ENCODE results near the gene ABCA2.

The ABCA2 gene

DNA sequence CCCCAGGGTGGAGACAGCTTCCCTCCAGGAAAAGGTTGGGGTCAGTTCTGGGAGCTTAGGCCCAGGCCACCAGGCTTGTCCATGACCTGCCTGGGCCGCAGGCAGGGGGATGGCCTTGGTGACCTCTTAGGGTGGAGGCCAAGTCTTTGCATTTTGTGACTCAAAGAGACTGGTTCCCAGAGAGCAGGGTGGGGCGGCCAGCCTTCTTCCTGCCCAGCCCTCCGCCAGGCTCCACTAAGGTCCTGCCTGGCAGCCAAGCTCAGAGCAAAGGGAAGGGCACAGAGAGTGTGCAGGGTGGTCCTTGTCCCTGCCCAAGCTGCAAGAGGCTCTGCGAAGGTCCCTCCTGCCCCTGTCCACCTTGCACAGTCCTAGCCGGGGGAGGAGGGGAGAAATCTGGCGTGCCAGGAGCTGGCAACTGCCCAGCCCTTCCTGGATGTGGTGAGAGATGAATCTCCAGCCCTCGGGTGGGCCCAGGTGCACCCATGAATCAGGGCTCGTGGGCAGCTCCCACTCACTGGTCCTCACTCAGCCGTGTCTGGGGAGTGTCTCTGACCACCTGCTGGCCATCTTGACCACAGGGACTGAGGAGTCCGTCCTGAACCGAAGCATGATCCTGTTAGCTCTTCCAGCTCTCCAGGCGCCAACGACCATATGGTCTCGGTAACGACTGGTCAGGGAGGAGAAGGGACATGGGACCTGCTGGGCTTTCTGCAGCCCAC, 53.1 kb downstream of the ABCA2 start:
- TF ChIP-seq, protein P1, sequence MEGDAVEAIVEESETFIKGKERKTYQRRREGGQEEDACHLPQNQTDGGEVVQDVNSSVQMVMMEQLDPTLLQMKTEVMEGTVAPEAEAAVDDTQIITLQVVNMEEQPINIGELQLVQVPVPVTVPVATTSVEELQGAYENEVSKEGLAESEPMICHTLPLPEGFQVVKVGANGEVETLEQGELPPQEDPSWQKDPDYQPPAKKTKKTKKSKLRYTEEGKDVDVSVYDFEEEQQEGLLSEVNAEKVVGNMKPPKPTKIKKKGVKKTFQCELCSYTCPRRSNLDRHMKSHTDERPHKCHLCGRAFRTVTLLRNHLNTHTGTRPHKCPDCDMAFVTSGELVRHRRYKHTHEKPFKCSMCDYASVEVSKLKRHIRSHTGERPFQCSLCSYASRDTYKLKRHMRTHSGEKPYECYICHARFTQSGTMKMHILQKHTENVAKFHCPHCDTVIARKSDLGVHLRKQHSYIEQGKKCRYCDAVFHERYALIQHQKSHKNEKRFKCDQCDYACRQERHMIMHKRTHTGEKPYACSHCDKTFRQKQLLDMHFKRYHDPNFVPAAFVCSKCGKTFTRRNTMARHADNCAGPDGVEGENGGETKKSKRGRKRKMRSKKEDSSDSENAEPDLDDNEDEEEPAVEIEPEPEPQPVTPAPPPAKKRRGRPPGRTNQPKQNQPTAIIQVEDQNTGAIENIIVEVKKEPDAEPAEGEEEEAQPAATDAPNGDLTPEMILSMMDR (conservative IDR thresholded peaks at IDR 0.05; ENCODE audit: low read depth, low read length): no peak
- no peak overlapping the region for H3K4me3 ChIP-seq (ENCODE audit: low read depth, low read length)
- no peak for DNase-seq (ENCODE audit: low read depth)

DNA sequence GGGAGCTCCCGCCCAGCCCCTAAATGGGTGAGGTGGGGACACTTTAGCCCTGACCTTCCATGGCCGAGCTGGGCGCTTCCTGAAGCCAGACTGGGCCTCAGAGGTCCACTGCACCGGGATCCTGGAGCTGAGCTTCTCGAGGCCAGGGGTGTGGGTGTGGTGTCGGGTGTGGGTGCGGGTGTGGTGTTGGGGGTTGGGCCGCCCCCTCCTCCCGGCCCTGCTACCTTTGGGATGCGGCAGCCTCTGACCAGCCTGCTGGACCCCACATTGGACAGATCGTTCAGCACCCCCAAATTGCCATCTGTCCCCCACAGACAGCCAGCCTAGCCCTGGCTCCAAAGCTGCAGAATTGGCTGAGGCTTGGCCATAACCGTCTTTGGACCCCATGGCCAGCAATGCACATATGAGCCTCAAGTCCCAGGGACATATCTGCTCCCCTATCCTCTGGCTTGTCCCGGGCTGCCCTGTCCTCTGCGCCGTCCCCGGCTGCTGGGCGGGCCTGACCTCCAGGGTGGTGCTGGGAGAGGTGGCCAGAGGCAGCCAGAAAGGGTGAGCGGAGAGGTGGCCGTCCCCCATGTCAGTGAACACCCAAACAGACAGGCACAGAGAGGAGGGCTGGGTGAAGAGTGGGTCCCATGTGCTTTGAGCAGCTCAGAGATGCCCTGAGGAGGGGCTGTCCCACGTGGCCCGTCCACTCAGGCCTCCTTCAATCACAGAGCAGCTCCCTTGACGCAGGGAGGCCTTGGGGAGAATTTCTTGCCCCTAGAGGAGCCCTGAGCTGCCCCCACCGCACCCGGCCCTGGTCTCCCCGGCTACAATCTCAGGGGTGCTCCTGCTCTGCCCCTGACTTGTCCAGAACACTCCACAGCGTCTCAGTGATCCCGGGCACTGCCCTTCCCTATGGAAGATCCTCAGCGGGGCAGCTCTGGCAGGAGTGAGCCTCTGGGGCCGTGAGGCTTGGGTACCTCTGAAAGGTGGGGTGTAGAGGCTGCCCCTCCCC, 54.1 kb downstream of the ABCA2 start:
- no peak overlapping the region for H3K4me3 ChIP-seq (ENCODE audit: low read depth, low read length)
- TF ChIP-seq, protein P1 (conservative IDR thresholded peaks at IDR 0.05; ENCODE audit: low read depth, low read length): no peak
- no peak for DNase-seq (ENCODE audit: low read depth)

DNA sequence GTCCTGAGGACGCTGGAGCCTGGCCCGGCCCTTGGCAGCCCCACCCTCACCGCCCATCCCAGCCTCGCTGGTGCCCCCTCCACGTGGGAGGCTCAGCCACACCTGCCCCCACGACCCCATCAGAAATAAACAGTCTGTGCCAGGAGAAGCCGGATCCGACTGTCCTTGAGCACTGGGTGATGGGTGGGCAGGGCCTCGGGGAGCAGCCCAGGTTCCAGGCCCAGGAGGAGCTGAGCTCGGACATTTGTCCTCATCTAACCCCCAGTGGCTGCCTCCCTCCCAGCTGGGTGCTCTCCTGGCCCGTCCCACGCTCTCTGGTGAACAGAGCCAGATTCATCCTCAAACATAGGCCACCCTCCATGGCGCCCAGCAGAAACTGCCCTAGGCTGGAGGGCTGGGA, 55.3 kb downstream of the ABCA2 start:
- no peak for DNase-seq (ENCODE audit: low read depth)
- no peak overlapping the region for H3K4me3 ChIP-seq (ENCODE audit: low read depth, low read length)
- TF ChIP-seq, protein P1 (conservative IDR thresholded peaks at IDR 0.05; ENCODE audit: low read depth, low read length): no peak

DNA sequence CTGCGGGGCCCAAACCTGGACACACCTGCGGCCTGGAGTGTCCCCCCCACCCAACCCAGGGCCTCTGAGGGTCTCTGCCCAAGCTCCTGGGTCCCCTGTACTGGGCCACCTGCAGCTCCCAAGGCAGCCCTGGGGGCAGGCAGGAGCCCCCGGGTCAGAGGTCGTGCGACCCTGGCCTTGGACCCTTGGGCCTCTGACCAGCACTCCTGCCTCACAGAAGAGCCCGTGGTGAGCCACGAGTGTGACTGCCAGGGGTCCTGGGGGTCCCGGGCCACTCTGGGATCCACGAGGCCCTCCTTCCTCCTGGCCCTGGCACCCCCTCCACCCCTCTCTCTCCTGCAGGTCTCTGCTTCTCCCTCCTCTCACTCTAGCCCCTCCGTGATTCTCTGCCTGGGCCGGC, 55.7 kb downstream of the ABCA2 start:
- H3K4me3 ChIP-seq (ENCODE audit: low read depth, low read length): no peak overlapping the region
- DNase-seq (ENCODE audit: low read depth): no peak
- TF ChIP-seq, protein P1 (conservative IDR thresholded peaks at IDR 0.05; ENCODE audit: low read depth, low read length): no peak

DNA sequence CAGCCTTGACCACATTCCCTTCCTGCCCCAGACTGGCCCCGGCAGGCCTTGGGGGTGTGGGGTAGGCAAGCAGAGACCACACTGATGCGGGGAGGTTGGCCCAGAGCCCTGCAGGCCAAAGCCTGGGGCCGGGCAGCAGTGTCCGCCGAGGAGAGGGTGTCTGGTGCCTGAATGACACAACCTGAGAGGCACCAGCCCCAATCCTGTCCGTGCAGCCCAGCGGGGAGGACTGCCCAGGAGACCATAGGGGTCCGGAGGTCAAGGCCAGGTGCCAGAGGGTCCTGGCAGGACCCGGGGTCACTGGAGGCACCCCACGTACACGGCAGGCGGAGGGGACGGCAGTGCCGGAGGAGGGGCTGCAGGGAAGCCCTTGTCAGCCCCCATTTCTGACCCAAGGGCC, 56.3 kb downstream of the ABCA2 start:
- TF ChIP-seq, protein P1 (conservative IDR thresholded peaks at IDR 0.05; ENCODE audit: low read depth, low read length): no peak
- H3K4me3 ChIP-seq (ENCODE audit: low read depth, low read length): no peak overlapping the region
- no peak for DNase-seq (ENCODE audit: low read depth)

- TF ChIP-seq, protein P1 (conservative IDR thresholded peaks at IDR 0.05; ENCODE audit: low read depth, low read length): no peak
- no peak for DNase-seq (ENCODE audit: low read depth)
- no peak overlapping the region for H3K4me3 ChIP-seq (ENCODE audit: low read depth, low read length)
Measured at GRCh38 chr9:136970361-136970760, 57.7 kb downstream of the ABCA2 start.

Measured in choroid plexus epithelial cell (primary cell).